ENCODE data around the gene GALNT2.

DNA sequence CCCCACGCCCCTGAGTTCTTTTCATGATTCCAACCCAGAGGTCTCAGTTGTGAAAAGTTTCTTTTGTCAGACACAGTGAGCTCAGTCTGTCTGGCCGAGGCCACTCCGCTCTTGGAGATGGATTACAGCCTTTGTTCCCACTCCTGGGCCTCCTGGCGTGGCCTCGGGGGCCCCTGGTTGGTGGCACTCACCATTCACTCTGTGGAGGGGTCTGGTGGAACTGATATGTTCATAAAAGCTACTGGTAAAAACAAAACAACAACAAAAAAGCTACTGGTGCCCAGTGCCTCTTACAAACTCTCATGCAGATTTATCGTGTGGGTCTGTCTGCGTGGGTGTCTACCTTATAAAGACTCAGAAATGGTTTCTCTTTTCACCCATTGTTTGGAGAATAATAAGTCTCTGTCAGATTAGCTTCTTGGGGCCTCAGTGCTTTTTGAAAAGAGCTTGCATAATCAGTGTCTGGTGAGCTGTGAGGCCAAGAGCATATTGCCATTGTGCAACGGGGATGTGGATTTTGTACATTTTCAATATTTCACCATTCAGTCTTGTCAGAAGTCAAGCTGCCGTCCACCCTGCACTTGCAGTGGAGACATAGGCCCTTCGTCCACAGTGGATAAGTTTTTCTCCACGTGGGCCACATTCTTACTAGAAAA, 86.7 kb downstream of the GALNT2 start:
- TF ChIP-seq CTCF (IDR thresholded peaks at IDR 0.05; ENCODE audit: low read depth, low read length, missing input control) (no peak), HNF4A (conservative IDR thresholded peaks at IDR 0.05) (peak; percentile 73), TAF1 (conservative IDR thresholded peaks at IDR 0.05) (no peak), REST (IDR thresholded peaks at IDR 0.05) (no peak), JUND (IDR thresholded peaks at IDR 0.05) (peak in 1 of 2 donors; percentile 65), FOXA1 (IDR thresholded peaks at IDR 0.05) (no peak), YY1 (IDR thresholded peaks at IDR 0.05) (peak; percentile 28)
